HG03025 (cell line): ENCODE results near the gene COG4.
A peak's percentile ranks its signal among the peaks of the same experiment; 100 is the strongest.

ENCODE experiments used
- ATAC-seq: cut with Tn5 transposase; IDR thresholded peaks from one replicate; pipeline ENCODE4 v1.9.1; 2021; ENCODE audit warnings: mild to moderate bottlenecking, moderate library complexity; ENCODE audit not compliant: unreplicated experiment, low FRiP score

COG4 gene

DNA sequence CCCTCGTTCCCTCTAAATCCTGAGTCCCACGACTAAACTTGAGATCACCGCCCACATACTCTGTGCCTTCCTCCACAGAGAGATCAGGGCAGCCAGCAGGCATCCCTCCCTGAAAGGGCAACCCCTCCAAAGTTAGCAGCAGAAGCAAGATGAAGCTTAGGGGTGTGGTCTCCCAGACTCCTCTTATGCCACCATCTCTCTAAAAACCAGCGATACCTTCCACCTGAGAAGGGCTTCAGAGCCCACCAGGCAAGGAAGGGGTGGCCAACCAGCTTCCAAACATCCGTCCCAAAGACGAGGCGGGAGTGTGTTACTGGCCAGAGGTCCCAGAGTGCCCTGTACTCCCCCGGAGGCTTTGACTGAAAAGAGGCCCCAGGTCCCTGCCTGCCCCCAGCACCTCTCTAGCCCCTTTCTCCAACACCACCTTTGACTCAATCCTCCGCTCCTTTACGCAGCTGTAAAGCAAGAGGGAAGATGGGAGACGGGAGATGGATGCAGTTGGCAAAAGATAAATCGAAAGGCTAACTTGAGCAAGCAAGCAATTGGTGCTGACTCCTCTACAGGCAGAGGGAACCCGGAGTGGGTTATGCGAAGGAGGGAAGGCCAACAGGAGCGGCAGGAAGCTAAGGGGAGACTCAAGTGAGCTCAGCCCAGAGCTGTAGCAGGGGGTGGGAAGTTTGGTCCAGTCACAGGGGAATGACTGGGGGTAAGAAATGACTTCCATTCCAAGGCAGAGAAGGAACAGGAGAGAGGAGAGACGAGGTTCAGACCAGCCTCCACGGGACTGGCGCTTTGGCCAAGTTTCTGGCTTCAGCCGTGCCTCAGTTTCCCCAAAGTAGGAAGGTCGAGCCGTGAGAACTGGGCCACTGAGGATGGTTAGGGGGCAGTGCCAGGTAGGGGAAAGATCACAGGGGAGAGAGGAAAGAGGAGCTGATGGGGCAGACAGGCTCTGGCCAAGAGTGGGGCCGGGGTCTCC lies 85.5 kb downstream of the COG4 start:
- ATAC-seq, result no peak

DNA sequence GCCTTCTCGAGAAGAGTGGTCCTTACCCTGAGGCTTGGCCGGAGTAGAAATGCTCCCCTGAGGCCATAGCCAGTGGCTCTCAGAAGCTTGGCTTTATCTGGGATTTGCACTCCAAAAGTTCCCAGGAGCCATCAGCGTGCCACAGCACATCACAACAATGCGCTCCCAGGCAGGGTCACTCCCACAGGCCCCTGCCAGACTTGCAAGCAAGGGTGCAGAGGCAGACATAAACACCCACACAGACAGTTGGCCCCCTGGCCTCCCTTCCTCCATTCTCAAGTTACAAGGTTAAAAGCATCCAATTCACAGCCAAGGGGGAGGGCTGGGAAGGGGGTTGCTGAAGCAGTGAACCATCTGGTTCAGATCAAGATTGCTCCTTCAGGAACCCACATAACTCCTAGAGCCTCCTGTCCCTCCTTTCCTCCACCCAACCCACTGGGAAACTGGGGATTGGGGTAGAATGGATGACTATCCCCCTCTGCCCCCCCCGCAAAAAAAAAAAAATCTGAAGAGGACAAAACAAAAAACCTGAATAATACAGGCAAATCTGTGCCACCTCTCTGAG lies 86.3 kb downstream of the COG4 start:
- ATAC-seq, result no peak

DNA sequence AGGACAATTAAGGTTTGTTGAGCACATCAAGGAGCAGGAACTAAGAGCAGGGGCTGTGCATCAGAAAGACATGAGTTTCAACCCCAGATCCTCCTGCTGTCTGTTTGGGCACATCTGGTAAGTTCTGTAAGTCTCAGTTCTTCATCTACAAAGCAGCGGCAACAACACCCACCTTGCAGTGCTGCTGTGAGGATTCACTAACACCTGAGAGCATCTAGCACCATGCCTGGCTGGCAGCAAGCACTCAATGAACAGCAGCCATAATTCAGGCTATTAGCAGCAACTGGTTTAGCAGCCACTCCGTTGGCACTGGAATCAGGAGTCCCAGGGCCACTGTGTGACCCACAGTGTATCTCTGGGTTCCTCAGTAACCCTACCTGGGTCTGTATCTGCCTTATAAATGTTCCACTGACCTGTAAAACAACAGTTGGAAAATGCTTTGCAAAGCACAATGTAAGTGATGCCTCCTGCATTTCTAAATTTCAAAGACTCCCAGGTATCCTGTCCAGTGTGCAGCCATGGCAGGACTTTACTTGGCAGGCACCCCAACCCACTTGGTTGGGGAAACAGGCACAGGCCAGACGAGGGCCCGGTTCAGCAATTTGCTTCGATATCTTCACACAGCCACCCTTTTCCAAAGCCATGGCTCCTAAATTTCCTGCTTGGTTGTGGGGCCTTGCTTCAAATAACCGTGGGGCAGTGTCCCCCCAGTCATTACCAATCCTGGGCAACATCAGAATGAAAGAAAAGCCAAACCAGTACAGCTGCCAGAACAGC lies 88.7 kb downstream of the COG4 start:
- ATAC-seq, result no peak

DNA sequence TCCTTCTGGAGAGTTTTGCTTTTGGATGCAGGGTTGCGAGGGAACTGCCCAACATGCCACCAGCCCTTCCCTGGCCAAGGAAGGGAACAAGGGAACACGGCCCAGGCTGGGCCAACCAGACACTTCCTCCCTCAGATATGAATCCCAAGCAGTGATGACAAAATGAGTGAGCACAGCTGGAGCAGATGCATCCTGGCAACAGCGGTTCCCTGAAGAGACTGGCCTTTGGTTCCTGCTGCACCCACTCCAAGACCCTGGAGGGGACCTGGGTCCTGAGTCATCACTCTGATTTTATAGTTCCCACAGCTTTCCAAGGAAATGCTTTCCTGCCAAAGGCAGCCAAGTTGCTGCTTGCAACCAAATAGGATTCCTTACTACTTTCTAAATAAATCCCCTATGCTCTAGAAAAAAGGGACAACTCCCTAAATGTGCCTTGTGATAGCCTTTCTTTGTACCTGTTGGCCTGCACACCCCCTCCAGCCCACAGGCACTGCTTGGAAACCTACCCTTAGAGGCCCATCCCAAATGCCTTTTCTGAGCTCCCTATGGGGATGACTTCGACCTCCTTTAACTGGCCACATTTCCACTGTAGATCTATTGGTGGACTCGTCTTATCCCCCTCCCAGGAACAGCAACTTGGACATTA lies 89.8 kb downstream of the COG4 start:
- no peak for ATAC-seq

DNA sequence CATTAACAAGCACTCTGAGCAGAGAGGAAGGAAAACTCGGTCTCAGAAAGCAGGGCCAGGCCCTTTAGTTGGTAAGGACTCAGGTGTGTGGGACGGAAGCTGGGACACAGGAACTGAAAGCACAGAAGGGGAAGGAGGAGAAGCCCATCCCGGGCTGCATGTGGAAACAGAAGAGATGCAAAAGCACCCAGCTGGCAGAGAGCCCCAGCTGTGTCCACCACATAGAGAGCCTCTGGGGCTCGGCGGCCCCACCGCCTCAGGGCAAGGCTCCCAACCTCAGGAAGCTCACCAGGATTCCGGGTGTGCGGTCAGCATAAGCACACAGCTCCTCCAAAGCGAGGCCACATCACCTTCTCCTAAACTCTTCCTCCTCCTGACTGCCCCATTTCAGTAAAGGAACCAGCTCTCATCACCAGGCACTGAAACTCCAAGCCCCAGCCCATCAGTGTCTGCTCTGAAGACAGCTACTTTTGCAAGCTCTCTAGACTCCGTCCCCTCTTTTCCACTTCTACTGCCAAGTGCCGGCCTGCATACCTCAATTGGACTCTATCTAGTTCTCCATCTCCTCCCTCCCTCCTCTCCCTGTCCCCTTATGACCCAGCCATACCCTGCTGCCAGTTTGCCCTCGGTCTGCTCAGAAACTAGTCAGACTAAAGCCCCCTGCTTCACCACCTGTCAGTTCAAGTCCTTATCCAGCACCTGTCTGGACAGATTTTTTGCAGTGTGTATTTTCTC lies 90.5 kb downstream of the COG4 start:
- no peak for ATAC-seq

DNA sequence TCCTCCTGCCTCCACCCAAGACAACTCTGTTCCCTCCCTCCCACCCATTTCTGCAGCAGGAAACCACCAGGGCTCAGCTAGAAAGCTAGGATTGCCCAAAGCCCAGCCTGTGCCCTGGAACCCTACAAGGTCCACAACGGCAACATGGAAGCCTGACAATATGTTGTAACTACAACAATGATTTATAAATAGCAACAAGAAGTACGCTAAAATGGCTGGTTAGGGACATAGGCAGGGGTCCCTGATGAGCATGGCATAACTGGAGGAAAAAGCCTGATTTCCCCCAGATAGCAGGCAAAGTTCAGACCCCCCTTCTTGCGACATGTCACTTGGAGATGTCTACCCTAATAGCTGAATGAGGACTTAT lies 91.0 kb downstream of the COG4 start:
- ATAC-seq, result no peak

DNA sequence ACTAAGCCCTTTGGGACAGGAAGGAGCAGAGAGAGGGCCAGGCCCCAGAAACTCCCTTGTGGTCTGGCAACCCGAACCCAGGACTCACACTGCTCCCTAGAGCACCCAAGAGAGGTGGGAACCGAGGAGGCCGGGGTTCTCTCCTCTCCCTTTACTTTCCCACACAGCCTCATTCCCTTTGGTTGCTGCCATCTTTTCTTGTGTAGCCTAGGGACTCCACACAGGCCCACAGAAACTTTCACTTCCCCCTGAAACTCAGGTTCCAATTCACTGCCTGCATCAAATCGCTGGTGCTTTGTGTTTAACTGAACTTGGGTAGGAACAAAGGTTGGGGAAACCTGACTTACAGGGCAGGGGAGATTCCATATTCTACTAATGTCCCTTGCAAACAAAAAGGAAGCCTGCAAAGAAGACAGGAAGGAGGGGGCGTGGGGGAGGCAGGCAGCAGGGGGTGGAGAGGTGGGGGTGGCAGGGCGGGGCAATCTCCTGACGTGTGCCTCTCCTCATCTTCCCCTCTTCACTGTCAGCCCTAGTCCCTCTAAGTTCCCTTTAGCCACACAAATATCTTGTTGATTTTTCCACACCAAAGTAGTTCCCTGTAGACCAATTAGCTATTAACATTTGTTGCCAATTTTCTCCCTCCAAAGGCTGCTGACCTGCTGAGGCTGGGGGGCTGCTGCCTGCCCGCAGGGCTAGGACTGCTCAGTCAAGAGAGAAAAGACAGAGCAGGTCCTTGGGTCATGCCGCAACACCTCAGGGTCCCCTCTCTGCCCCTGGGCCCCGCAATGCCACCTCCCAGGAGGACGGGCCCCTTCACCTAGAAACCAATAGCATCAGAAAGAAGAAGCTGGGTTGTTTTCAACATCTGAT lies 92.5 kb downstream of the COG4 start:
- ATAC-seq, result peak; percentile 34
